PC-9 (cell line): ENCODE data around the gene HNRNPH3. TPM values are rescaled to one million over a fixed set of nuclear protein-coding genes. Genes with fewer than 3 reads are reported as not detected.
A peak's percentile ranks its signal among the peaks of the same experiment; 100 is the strongest.

ENCODE experiments used
- BruUV-seq: library from RNA; stranded (reverse); fragments of 400-500 nt; replicated peaks from 2 replicates; lab custom pipeline; 2021; lab: Mats Ljungman, UMichigan
- CTCF ChIA-PET: fragments of 300-600 bp; sonication (Branson Sonifier 250); formaldehyde crosslinking; loops from one replicate; lab custom pipeline; 2022; ENCODE audit warnings: antibody characterized with exemption; lab: Charles Lee
- POLR2A ChIA-PET: fragments of 300-600 bp; sonication (Branson Sonifier 250); formaldehyde crosslinking; loops from one replicate; lab custom pipeline; 2022; ENCODE audit warnings: antibody characterized with exemption; ENCODE audit not compliant: unreplicated experiment; lab: Charles Lee
- DNase-seq, 2 experiments: peaks; one replicate each; pipeline versions ENCODE4 v3.0.0 to v3.0.0-alpha.2; 2015 to 2022; ENCODE audit warnings: mixed read lengths in 1 of 2
- H2AFZ ChIP-seq: fragments of 200-600 bp; sonication (generic); 2 replicates; pipeline ENCODE4 v1.8.1; 2017; ENCODE audit warnings: antibody characterized with exemption
- H3F3A ChIP-seq: fragments of 200-600 bp; sonication (generic); 2 replicates; pipeline ENCODE4 v1.8.1; 2017; ENCODE audit warnings: antibody characterized with exemption, mild to moderate bottlenecking, low read depth; ENCODE audit not compliant: insufficient read depth
- H3K27ac ChIP-seq: fragments of 200-600 bp; sonication (generic); 2 replicates; pipeline ENCODE4 v1.6.1; 2016; ENCODE audit warnings: mixed run types
- H3K27me3 ChIP-seq: fragments of 200-600 bp; sonication (generic); 2 replicates; pipeline ENCODE4 v1.6.1; 2016; ENCODE audit warnings: low read depth, mixed run types; ENCODE audit not compliant: insufficient read depth
- H3K36me3 ChIP-seq: fragments of 200-600 bp; sonication (generic); 2 replicates; pipeline ENCODE4 v1.6.1; 2016; ENCODE audit warnings: low read depth, mixed run types
- H3K4me1 ChIP-seq: fragments of 200-600 bp; sonication (generic); replicated peaks from 2 replicates; pipeline ENCODE4 v1.6.1; 2016; ENCODE audit warnings: mixed run types; ENCODE audit not compliant: insufficient read depth
- H3K4me2 ChIP-seq: fragments of 200-600 bp; sonication (generic); 2 replicates; pipeline ENCODE4 v1.6.1; 2017; ENCODE audit warnings: mixed run types
- H3K4me3 ChIP-seq: fragments of 200-600 bp; sonication (generic); 2 replicates; pipeline ENCODE4 v1.6.1; 2016; ENCODE audit warnings: mixed run types
- H3K79me2 ChIP-seq: fragments of 200-600 bp; sonication (generic); 2 replicates; pipeline ENCODE4 v1.6.1; 2017; ENCODE audit warnings: low read depth, mixed run types
- H3K9me2 ChIP-seq: fragments of 200-600 bp; sonication (generic); 2 replicates; pipeline ENCODE4 v1.8.1; 2017; ENCODE audit warnings: mild to moderate bottlenecking; ENCODE audit not compliant: insufficient read depth
- H3K9me3 ChIP-seq: fragments of 200-600 bp; sonication (generic); 2 replicates; pipeline ENCODE4 v1.8.1; 2016; ENCODE audit warnings: low read depth; ENCODE audit not compliant: insufficient read depth
- H4K20me1 ChIP-seq: fragments of 200-600 bp; sonication (generic); 2 replicates; pipeline ENCODE4 v1.8.1; 2017; ENCODE audit not compliant: insufficient read depth
- EZH2 ChIP-seq: fragments of 200-600 bp; sonication (generic); IDR thresholded peaks from 2 replicates; pipeline ENCODE4 v1.8.0; 2017; ENCODE audit warnings: antibody characterized with exemption, low read depth
- intact Hi-C: fragments of 100-400 bp; cut with micrococcal nuclease; formaldehyde crosslinking; loops from one replicate; pipeline ENCODE4 v1.10.0; 2022; ENCODE audit not compliant: unreplicated experiment
- total RNA-seq: library from RNA; stranded (reverse); gene quantifications from 2 replicates; pipeline ENCODE4 v1.2.3, GENCODE V29; 2021
- TF ChIP-seq, protein P1 (sequence below): fragments of 200-600 bp; sonication (generic); conservative IDR thresholded peaks from 2 replicates; pipeline ENCODE4 v1.6.1; 2017; ENCODE audit warnings: mixed run types, antibody characterized with exemption, mild to moderate bottlenecking, moderate library complexity

Gene HNRNPH3
- total RNA-seq, 1 experiment from 2014 or later = 175 TPM

GRCh38 chr10:68345621-68346020 lies 13.8 kb downstream of the HNRNPH3 start:
- intact Hi-C loops = no loop called here
- ChIA-PET POLR2A (no interaction called here), CTCF (no interaction called here)
- Histone ChIP-seq H3K27ac (no peak overlapping the region), H3K36me3 (peaks cover 49% of the 10 kb centered on the region), H2AFZ (no peak overlapping the region), H3K4me3 (no peak overlapping the region), H3K79me2 (peaks cover 18% of the 10 kb centered on the region), H3F3A (peaks cover 86% of the 10 kb centered on the region), H3K9me2 (no peaks in the 10 kb centered on the region), H3K4me1 (no peaks in the 10 kb centered on the region), H4K20me1 (peaks cover 43% of the 10 kb centered on the region), H3K9me3 (no peaks in the 10 kb centered on the region), H3K4me2 (no peak overlapping the region), H3K27me3 (no peaks in the 10 kb centered on the region)
- BruUV-seq = no TSS peak
- no peak for DNase-seq
- no peak for TF ChIP-seq EZH2
- TF ChIP-seq, protein P1, sequence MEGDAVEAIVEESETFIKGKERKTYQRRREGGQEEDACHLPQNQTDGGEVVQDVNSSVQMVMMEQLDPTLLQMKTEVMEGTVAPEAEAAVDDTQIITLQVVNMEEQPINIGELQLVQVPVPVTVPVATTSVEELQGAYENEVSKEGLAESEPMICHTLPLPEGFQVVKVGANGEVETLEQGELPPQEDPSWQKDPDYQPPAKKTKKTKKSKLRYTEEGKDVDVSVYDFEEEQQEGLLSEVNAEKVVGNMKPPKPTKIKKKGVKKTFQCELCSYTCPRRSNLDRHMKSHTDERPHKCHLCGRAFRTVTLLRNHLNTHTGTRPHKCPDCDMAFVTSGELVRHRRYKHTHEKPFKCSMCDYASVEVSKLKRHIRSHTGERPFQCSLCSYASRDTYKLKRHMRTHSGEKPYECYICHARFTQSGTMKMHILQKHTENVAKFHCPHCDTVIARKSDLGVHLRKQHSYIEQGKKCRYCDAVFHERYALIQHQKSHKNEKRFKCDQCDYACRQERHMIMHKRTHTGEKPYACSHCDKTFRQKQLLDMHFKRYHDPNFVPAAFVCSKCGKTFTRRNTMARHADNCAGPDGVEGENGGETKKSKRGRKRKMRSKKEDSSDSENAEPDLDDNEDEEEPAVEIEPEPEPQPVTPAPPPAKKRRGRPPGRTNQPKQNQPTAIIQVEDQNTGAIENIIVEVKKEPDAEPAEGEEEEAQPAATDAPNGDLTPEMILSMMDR = no peak

GRCh38 chr10:68346774-68347173 lies 14.9 kb downstream of the HNRNPH3 start:
- TF ChIP-seq, protein P1 = no peak
- TF ChIP-seq EZH2 = no peak
- POLR2A ChIA-PET = interaction anchor here (0.6 to 0.7 kb wide), 2 partner anchors 159 to 972 kb away, joined by 3 to 5 read pairs; no protein-coding TSS in a partner anchor
- H4K20me1 ChIP-seq = peaks cover 31% of the 10 kb centered on the region

GRCh38 chr10:68348265-68348741 lies 16.4 kb downstream of the HNRNPH3 start:
- Histone ChIP-seq H3K9me2 (no peaks in the 10 kb centered on the region), H3K79me2 (no peaks in the 10 kb centered on the region), H3K36me3 (peaks cover 31% of the 10 kb centered on the region), H3K27ac (no peak overlapping the region), H3K4me3 (no peak overlapping the region), H3F3A (peaks cover 59% of the 10 kb centered on the region), H4K20me1 (peaks cover 16% of the 10 kb centered on the region), H3K9me3 (no peaks in the 10 kb centered on the region), H3K4me2 (no peak overlapping the region), H3K4me1 (no peaks in the 10 kb centered on the region), H2AFZ (no peak overlapping the region), H3K27me3 (no peaks in the 10 kb centered on the region)
- no TSS peak for BruUV-seq
- DNase-seq = peak in 1 of 2 experiments; percentile 38
- intact Hi-C loops = loop anchor here (2.0 kb wide), 2 partner anchors 136 to 560 kb away; no protein-coding TSS in a partner anchor
- ChIA-PET POLR2A (no interaction called here), CTCF (interaction anchor here (0.6 to 1.2 kb wide), 8 partner anchors 15 to 609 kb away, joined by 3 to 11 read pairs (median 6); no protein-coding TSS in a partner anchor)
- no peak for TF ChIP-seq EZH2
- TF ChIP-seq, protein P1 = peak; percentile 88

More at GRCh38 chr10:68346774-68347173, 14.9 kb downstream of the HNRNPH3 start:
- intact Hi-C loops = no loop called here
- DNase-seq = no peak
- H3F3A ChIP-seq = peaks cover 74% of the 10 kb centered on the region
- no peaks in the 10 kb centered on the region for H3K9me3 ChIP-seq
- peaks cover 7% of the 10 kb centered on the region for H3K79me2 ChIP-seq
- H3K27ac ChIP-seq = no peak overlapping the region
- no TSS peak for BruUV-seq
- H3K9me2 ChIP-seq = no peaks in the 10 kb centered on the region
- no peak overlapping the region for H3K4me2 ChIP-seq
- H2AFZ ChIP-seq = no peak overlapping the region
- H3K27me3 ChIP-seq = no peaks in the 10 kb centered on the region
- no peak overlapping the region for H3K4me3 ChIP-seq
- CTCF ChIA-PET = interaction anchor here (0.6 kb wide), 2 partner anchors 332 to 481 kb away, joined by 4 to 5 read pairs; partner anchors contain the start of gene STOX1
- H3K4me1 ChIP-seq = no peaks in the 10 kb centered on the region
- peaks cover 39% of the 10 kb centered on the region for H3K36me3 ChIP-seq
